Panc1 (cell line): Measurements from ENCODE around the gene ROBO1.

Experiments
- POLR2AphosphoS5 ChIP-seq: IDR thresholded peaks from 2 replicates; pipeline ENCODE4 v1.6.1; 2012; ENCODE audit warnings: mild to moderate bottlenecking, low read depth, low read length, moderate library complexity
- TF ChIP-seq, protein P1 (sequence below): fragments of 450-650 bp; IDR thresholded peaks from 2 replicates; pipeline ENCODE4 v1.5.1; 2017; ENCODE audit warnings: mild to moderate bottlenecking

DNA sequence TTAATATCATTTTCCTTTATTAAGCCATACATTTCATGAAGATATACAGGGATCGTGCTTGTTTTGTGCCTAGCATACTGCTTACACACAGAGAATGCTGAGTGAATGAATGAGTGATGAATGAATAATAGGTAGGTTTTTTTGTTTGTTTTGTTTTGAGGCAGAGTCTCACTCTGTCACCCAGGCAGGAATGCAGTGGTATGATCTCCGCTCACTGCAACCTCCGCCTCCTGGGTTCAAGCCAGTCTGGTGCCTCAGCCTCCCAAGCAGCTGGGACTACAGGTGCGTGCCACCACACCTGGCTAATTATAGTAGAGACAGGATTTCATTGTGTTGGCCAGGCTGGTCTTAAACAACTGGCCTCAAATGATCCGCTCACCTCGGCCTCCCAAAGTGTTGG, 400.0 kb downstream of the ROBO1 start:
- TF ChIP-seq, protein P1, sequence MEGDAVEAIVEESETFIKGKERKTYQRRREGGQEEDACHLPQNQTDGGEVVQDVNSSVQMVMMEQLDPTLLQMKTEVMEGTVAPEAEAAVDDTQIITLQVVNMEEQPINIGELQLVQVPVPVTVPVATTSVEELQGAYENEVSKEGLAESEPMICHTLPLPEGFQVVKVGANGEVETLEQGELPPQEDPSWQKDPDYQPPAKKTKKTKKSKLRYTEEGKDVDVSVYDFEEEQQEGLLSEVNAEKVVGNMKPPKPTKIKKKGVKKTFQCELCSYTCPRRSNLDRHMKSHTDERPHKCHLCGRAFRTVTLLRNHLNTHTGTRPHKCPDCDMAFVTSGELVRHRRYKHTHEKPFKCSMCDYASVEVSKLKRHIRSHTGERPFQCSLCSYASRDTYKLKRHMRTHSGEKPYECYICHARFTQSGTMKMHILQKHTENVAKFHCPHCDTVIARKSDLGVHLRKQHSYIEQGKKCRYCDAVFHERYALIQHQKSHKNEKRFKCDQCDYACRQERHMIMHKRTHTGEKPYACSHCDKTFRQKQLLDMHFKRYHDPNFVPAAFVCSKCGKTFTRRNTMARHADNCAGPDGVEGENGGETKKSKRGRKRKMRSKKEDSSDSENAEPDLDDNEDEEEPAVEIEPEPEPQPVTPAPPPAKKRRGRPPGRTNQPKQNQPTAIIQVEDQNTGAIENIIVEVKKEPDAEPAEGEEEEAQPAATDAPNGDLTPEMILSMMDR, result no peak
- no peak for TF ChIP-seq POLR2AphosphoS5
